Femur (tissue), 1 donor: ENCODE results near the gene DIO3.

Experiments
- DNase-seq: peaks from one replicate; pipeline ENCODE4 v3.0.0-alpha.2; 2017

DIO3 gene

GRCh38 chr14:101584055-101584859 is 23.0 kb downstream of the DIO3 start:
- DNase-seq: peak; percentile 81

- no peak for DNase-seq
These were observed 23.9 kb downstream of the DIO3 start for GRCh38 chr14:101585211-101585610.

GRCh38 chr14:101586531-101587430 is 25.5 kb downstream of the DIO3 start:
- DNase-seq: peak; percentile 10

- peak; percentile 20 for DNase-seq
These were observed 26.2 kb downstream of the DIO3 start for GRCh38 chr14:101587441-101587911.

GRCh38 chr14:101588286-101588975 is 27.1 kb downstream of the DIO3 start:
- peak; percentile 11 for DNase-seq

- DNase-seq: peak; percentile 41
These were observed 27.7 kb downstream of the DIO3 start for GRCh38 chr14:101588990-101589389.

GRCh38 chr14:101589486-101590015 is 28.3 kb downstream of the DIO3 start:
- DNase-seq: peak; percentile 5

- DNase-seq: no peak
These were observed 28.8 kb downstream of the DIO3 start for GRCh38 chr14:101590062-101590461.

GRCh38 chr14:101590616-101591015 is 29.3 kb downstream of the DIO3 start:
- no peak for DNase-seq

GRCh38 chr14:101591121-101591520 is 29.8 kb downstream of the DIO3 start:
- DNase-seq: no peak

- DNase-seq: no peak
These were observed 30.3 kb downstream of the DIO3 start for GRCh38 chr14:101591582-101591981.

- DNase-seq: no peak
These were observed 32.3 kb downstream of the DIO3 start for GRCh38 chr14:101593411-101594238.

- DNase-seq: no peak
These were observed 33.3 kb downstream of the DIO3 start for GRCh38 chr14:101594511-101595148.

GRCh38 chr14:101595349-101595748 is 34.1 kb downstream of the DIO3 start:
- DNase-seq: no peak

GRCh38 chr14:101595887-101596721 is 34.8 kb downstream of the DIO3 start:
- DNase-seq: no peak

- no peak for DNase-seq
These were observed 35.4 kb downstream of the DIO3 start for GRCh38 chr14:101596742-101597141.

- no peak for DNase-seq
These were observed 36.9 kb downstream of the DIO3 start for GRCh38 chr14:101598159-101598558.

- DNase-seq: no peak
These were observed 37.4 kb downstream of the DIO3 start for GRCh38 chr14:101598571-101599233.

GRCh38 chr14:101599234-101599885 is 38.1 kb downstream of the DIO3 start:
- no peak for DNase-seq
